Measurements from ENCODE around the gene ZNF813. TPM values are rescaled to one million over a fixed set of nuclear protein-coding genes. Genes with fewer than 3 reads are reported as not detected.

The ZNF813 gene
- total and polyA plus RNA-seq, 9 of the 15 experiments (the other 6 are each of a cell fraction or from before 2014, with no cell fraction given), result 1.3 to 8.0 (median 5.3) TPM

DNA sequence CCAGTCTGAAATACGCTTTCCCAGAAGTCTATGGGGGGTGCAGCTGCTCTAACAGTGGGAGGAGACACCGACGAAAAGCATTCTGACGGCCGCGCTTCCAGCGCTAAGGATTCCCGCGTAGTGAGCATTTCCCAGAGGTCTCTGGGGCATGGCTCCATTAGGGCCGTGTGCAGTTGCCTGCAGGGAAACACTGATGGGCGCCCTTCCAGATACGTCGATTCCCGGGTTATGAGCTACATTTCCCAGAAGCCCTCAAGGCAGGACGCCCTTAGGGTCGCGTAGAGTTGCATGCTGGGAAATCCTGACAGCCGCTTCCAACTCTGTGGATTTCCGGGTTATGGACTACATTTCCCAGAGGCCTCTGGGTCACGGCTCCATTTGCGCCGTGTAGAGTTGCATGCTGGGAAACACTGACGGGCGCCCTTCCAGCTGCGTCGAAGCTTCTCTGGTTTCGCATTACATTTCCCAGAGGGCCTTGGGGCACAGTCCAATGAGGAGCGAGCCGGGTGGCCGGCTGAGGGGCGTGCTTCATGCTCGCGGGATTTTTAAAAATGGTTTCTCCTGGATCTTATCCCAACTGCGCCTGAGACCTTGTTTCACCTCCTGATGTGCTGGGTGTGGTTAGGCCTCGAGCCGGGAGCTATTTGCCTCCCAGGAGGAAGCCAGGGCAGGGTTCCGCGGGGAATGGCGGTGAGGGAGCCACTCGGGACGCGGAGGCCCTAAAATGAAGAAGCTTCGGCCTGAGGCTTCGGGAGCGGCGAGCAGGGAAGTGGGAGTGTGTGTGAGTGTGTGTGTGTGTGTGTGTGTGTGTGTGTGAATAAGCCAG, 53.2 kb downstream of the ZNF813 start (continued):
- TF ChIP-seq, protein P1, sequence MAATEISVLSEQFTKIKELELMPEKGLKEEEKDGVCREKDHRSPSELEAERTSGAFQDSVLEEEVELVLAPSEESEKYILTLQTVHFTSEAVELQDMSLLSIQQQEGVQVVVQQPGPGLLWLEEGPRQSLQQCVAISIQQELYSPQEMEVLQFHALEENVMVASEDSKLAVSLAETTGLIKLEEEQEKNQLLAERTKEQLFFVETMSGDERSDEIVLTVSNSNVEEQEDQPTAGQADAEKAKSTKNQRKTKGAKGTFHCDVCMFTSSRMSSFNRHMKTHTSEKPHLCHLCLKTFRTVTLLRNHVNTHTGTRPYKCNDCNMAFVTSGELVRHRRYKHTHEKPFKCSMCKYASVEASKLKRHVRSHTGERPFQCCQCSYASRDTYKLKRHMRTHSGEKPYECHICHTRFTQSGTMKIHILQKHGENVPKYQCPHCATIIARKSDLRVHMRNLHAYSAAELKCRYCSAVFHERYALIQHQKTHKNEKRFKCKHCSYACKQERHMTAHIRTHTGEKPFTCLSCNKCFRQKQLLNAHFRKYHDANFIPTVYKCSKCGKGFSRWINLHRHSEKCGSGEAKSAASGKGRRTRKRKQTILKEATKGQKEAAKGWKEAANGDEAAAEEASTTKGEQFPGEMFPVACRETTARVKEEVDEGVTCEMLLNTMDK (IDR thresholded peaks at IDR 0.05; ENCODE audit: borderline replicate concordance, insufficient read depth, low read depth, low read length, poor library complexity, severe bottlenecking), result no peak
- TF ChIP-seq, protein P2, sequence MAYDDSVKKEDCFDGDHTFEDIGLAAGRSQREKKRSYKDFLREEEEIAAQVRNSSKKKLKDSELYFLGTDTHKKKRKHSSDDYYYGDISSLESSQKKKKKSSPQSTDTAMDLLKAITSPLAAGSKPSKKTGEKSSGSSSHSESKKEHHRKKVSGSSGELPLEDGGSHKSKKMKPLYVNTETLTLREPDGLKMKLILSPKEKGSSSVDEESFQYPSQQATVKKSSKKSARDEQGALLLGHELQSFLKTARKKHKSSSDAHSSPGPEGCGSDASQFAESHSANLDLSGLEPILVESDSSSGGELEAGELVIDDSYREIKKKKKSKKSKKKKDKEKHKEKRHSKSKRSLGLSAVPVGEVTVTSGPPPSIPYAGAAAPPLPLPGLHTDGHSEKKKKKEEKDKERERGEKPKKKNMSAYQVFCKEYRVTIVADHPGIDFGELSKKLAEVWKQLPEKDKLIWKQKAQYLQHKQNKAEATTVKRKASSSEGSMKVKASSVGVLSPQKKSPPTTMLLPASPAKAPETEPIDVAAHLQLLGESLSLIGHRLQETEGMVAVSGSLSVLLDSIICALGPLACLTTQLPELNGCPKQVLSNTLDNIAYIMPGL (CRISPR knock-in tag; IDR thresholded peaks at IDR 0.05), result no peak
- peak in 1 of 2 experiments; percentile 50; a peak in 1 of 4 replicates for TF ChIP-seq MAZ (CRISPR knock-in tag; conservative IDR thresholded peaks at IDR 0.05 in 1 of 2, IDR thresholded peaks at IDR 0.05 in 1 of 2)
- TF ChIP-seq PPARD (CRISPR knock-in tag; IDR thresholded peaks at IDR 0.05), result no peak
- TF ChIP-seq, protein P3, sequence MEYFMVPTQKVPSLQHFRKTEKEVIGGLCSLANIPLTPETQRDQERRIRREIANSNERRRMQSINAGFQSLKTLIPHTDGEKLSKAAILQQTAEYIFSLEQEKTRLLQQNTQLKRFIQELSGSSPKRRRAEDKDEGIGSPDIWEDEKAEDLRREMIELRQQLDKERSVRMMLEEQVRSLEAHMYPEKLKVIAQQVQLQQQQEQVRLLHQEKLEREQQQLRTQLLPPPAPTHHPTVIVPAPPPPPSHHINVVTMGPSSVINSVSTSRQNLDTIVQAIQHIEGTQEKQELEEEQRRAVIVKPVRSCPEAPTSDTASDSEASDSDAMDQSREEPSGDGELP (CRISPR knock-in tag; IDR thresholded peaks at IDR 0.05; ENCODE audit: borderline replicate concordance), result peak; percentile 88
- TF ChIP-seq COPS2 (conservative IDR thresholded peaks at IDR 0.05), result no peak
- no peak for TF ChIP-seq ZNF707 (CRISPR knock-in tag; conservative IDR thresholded peaks at IDR 0.05)
- TF ChIP-seq, protein P4, sequence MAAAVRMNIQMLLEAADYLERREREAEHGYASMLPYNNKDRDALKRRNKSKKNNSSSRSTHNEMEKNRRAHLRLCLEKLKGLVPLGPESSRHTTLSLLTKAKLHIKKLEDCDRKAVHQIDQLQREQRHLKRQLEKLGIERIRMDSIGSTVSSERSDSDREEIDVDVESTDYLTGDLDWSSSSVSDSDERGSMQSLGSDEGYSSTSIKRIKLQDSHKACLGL (CRISPR knock-in tag; IDR thresholded peaks at IDR 0.05; ENCODE audit: borderline replicate concordance, poor library complexity, severe bottlenecking), result no peak
- no peak for TF ChIP-seq MCM2 (IDR thresholded peaks at IDR 0.05; ENCODE audit: low read depth)
- no peak for TF ChIP-seq ZNF830 (CRISPR knock-in tag; IDR thresholded peaks at IDR 0.05)
- TF ChIP-seq RBFOX2 (IDR thresholded peaks at IDR 0.05; ENCODE audit: low read depth, low read length), result peak; percentile 59
- no peak for TF ChIP-seq TEAD4 (IDR thresholded peaks at IDR 0.05; ENCODE audit: low read length)
- TF ChIP-seq TEAD4 (CRISPR knock-in tag; IDR thresholded peaks at IDR 0.05; ENCODE audit: borderline replicate concordance), result no peak
- TF ChIP-seq ESRRB (CRISPR knock-in tag; IDR thresholded peaks at IDR 0.05; ENCODE audit: borderline replicate concordance), result no peak
- TF ChIP-seq, protein P5, sequence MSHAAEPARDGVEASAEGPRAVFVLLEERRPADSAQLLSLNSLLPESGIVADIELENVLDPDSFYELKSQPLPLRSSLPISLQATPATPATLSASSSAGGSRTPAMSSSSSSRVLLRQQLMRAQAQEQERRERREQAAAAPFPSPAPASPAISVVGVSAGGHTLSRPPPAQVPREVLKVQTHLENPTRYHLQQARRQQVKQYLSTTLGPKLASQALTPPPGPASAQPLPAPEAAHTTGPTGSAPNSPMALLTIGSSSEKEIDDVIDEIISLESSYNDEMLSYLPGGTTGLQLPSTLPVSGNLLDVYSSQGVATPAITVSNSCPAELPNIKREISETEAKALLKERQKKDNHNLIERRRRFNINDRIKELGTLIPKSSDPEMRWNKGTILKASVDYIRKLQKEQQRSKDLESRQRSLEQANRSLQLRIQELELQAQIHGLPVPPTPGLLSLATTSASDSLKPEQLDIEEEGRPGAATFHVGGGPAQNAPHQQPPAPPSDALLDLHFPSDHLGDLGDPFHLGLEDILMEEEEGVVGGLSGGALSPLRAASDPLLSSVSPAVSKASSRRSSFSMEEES (CRISPR knock-in tag; IDR thresholded peaks at IDR 0.05), result no peak
- TF ChIP-seq, protein P6, sequence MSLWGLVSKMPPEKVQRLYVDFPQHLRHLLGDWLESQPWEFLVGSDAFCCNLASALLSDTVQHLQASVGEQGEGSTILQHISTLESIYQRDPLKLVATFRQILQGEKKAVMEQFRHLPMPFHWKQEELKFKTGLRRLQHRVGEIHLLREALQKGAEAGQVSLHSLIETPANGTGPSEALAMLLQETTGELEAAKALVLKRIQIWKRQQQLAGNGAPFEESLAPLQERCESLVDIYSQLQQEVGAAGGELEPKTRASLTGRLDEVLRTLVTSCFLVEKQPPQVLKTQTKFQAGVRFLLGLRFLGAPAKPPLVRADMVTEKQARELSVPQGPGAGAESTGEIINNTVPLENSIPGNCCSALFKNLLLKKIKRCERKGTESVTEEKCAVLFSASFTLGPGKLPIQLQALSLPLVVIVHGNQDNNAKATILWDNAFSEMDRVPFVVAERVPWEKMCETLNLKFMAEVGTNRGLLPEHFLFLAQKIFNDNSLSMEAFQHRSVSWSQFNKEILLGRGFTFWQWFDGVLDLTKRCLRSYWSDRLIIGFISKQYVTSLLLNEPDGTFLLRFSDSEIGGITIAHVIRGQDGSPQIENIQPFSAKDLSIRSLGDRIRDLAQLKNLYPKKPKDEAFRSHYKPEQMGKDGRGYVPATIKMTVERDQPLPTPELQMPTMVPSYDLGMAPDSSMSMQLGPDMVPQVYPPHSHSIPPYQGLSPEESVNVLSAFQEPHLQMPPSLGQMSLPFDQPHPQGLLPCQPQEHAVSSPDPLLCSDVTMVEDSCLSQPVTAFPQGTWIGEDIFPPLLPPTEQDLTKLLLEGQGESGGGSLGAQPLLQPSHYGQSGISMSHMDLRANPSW (CRISPR knock-in tag; IDR thresholded peaks at IDR 0.05), result no peak

All from K562 (cell line).